CD14-positive monocyte (primary cell): ENCODE data around the gene CXorf49. TPM values are rescaled to one million over a fixed set of nuclear protein-coding genes. Genes with fewer than 3 reads are reported as not detected.
"Not testable (repeated sequence)": the region's sequence is repeated elsewhere in the genome, so short reads cannot be mapped to it uniquely, and the experiment has no call there.

Experiments used
- DNase-seq, 3 donors: peaks; one replicate each; pipeline ENCODE4 v3.0.0-alpha.2; 2011 to 2022
- H2AFZ ChIP-seq: 2 replicates; pipeline ENCODE4 v1.6.0; 2012; ENCODE audit warnings: mild to moderate bottlenecking, low read depth, low read length, inconsistent platforms; ENCODE audit not compliant: insufficient read depth, poor library complexity, severe bottlenecking
- H3K27ac ChIP-seq, 2 donors: 1 replicate in 1 of 2; 2 replicates in 1 of 2; pipeline ENCODE4 v1.5.1; 2012 to 2013; ENCODE audit warnings: low read length in 2 of 2, control low read depth in 1 of 2, inconsistent platforms in 1 of 2, low read depth in 1 of 2, mild to moderate bottlenecking in 1 of 2
- H3K27me3 ChIP-seq, 2 donors: one replicate each; pipeline versions ENCODE4 v1.6.0 to v1.6.1; 2011 to 2013; ENCODE audit warnings: low read length in 2 of 2; ENCODE audit not compliant: control insufficient read depth in 2 of 2, insufficient read depth in 2 of 2
- H3K36me3 ChIP-seq, 2 donors: replicated peaks in 1 of 2; 1 replicate in 1 of 2; 2 replicates in 1 of 2; pipeline versions ENCODE4 v1.5.1 to v1.6.1; 2012 to 2013; ENCODE audit warnings: low read length in 2 of 2, control low read depth in 1 of 2, inconsistent platforms in 1 of 2, mild to moderate bottlenecking in 1 of 2; ENCODE audit not compliant: insufficient read depth in 2 of 2, control insufficient read depth in 1 of 2
- H3K4me1 ChIP-seq, 2 donors: 1 replicate in 1 of 2; 2 replicates in 1 of 2; pipeline versions ENCODE4 v1.5.1 to v1.6.1; 2012 to 2013; ENCODE audit warnings: low read length in 2 of 2, control low read depth in 1 of 2, inconsistent platforms in 1 of 2, mild to moderate bottlenecking in 1 of 2, moderate library complexity in 1 of 2; ENCODE audit not compliant: insufficient read depth in 2 of 2, control insufficient read depth in 1 of 2
- H3K4me2 ChIP-seq: replicated peaks from 2 replicates; pipeline ENCODE3; 2012; ENCODE audit warnings: low read length, moderate library complexity, mild to moderate bottlenecking; ENCODE audit not compliant: poor library complexity, severe bottlenecking; ENCODE audit errors: extremely low read depth
- H3K4me3 ChIP-seq, 3 experiments: fragments of 200-600 bp in 1 of 3; sonication (generic) in 1 of 3; replicated peaks in 1 of 3; 1 replicate in 2 of 3; 2 replicates in 1 of 3; pipeline ENCODE4 v1.5.1; 2011 to 2013; ENCODE audit warnings: low read length in 3 of 3, mild to moderate bottlenecking in 3 of 3, control low read depth in 2 of 3, low read depth in 2 of 3, inconsistent platforms in 1 of 3, moderate library complexity in 1 of 3
- H3K79me2 ChIP-seq: 2 replicates; pipeline ENCODE4 v1.6.0; 2012; ENCODE audit warnings: mild to moderate bottlenecking, control low read depth, inconsistent platforms, low read length, moderate library complexity; ENCODE audit not compliant: insufficient read depth
- H3K9ac ChIP-seq: 2 replicates; pipeline ENCODE4 v1.6.0; 2017; ENCODE audit warnings: low read length, mild to moderate bottlenecking; ENCODE audit not compliant: insufficient read depth, poor library complexity, severe bottlenecking
- H3K9me3 ChIP-seq, 2 donors: replicated peaks in 1 of 2; 1 replicate in 1 of 2; 2 replicates in 1 of 2; pipeline versions ENCODE4 v1.5.1 to v1.6.1; 2012 to 2013; ENCODE audit warnings: low read length in 2 of 2, control low read depth in 1 of 2; ENCODE audit not compliant: control insufficient read depth in 1 of 2, insufficient read depth in 1 of 2
- H4K20me1 ChIP-seq: 2 replicates; pipeline ENCODE4 v1.6.0; 2012; ENCODE audit warnings: mild to moderate bottlenecking, low read length, control low read depth, moderate library complexity; ENCODE audit not compliant: insufficient read depth
- H3K27ac Mint-ChIP-seq, 7 donors: one replicate each; pipeline ENCODE4 v1.8.0; 2020; ENCODE audit warnings: mild to moderate bottlenecking in 7 of 7, mixed read lengths in 7 of 7, moderate library complexity in 6 of 7, inconsistent platforms in 2 of 7
- H3K27me3 Mint-ChIP-seq, 3 donors: one replicate each; pipeline ENCODE4 v1.8.0; 2021 to 2022; ENCODE audit warnings: low read depth in 3 of 3, mild to moderate bottlenecking in 3 of 3, mixed read lengths in 3 of 3, moderate library complexity in 3 of 3, inconsistent platforms in 1 of 3
- H3K36me3 Mint-ChIP-seq, 2 donors: one replicate each; pipeline ENCODE4 v1.8.0; 2020; ENCODE audit warnings: mixed read lengths in 2 of 2, inconsistent platforms in 1 of 2, mild to moderate bottlenecking in 1 of 2
- H3K4me1 Mint-ChIP-seq: one replicate; pipeline ENCODE4 v1.8.0; 2020; ENCODE audit warnings: mild to moderate bottlenecking, mixed read lengths
- H3K4me3 Mint-ChIP-seq, 2 donors: one replicate each; pipeline ENCODE4 v1.8.0; 2020; ENCODE audit warnings: mild to moderate bottlenecking in 2 of 2, mixed read lengths in 2 of 2, moderate library complexity in 1 of 2
- H3K9me3 Mint-ChIP-seq, 7 donors: one replicate each; pipeline ENCODE4 v1.8.0; 2020 to 2022; ENCODE audit warnings: mixed read lengths in 7 of 7, mild to moderate bottlenecking in 6 of 7, moderate library complexity in 6 of 7, inconsistent platforms in 2 of 7
- WGBS: methylation state at CpG from one replicate; pipeline ENCODE4 v1.1.5; 2013; ENCODE audit warnings: missing lambda C conversion rate; ENCODE audit not compliant: insufficient coverage; 5-methylcytosine and 5-hydroxymethylcytosine counted together
- intact Hi-C, 2 donors: fragments of 100-400 bp; cut with micrococcal nuclease; formaldehyde crosslinking; loops; one replicate each; pipeline versions ENCODE4 v1.15.0 to v1.15.1; 2023
- polyA plus RNA-seq, 3 donors: library from polyadenylated mRNA; depleted of rRNA in 1 of 3; unstranded in 2 of 3; stranded (reverse) in 1 of 3; fragments of 300-500 nt in 2 of 3; fragments of >200 nt in 1 of 3; fragmentation: Illumina TruSeq in 2 of 3; gene quantifications; 1 replicate in 2 of 3; 2 replicates in 1 of 3; pipeline ENCODE4 v1.2.3, GENCODE V29; 2012 to 2021

Gene CXorf49
- polyA plus RNA-seq, 3 donors = not detected

DNA sequence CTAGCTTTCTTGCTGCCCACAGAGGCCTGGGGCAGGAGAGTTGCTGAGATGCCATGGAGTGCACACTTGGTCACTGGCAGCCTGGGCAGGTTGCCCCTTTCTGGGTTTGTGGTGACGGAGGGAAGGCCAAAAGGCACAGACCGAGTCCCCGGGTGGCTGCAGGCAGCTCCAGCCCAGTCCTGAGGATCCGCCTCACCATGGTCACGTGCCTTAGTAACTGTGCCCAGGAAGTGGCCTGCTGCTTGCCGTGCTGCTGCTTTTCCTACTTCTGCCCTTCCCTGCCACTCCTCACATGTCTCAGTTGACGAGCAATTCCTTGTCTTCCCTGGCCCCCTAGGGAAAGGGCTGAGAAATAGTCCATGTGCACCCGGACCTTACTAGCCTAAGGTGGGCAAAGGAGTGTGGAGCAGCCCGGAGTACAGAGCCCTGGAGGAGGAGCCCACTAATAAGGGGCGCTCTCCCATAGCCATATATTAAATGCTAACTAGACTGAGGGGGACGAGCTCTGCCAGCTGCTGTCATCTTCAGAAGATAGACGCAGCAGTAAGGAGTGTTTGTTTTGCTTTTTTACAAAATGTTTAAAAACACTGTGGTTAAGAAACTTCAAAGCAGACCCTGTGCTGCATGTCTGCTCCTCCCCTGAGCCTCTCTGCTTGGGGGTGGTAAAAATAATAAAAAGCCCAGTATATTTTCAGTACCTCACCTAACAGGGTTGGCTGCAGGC lies 19.6 kb downstream of the CXorf49 start:
- H3K79me2 ChIP-seq, H3K9ac ChIP-seq, H3K4me3 Mint-ChIP-seq, H3K9me3 Mint-ChIP-seq, H3K9me3 ChIP-seq, H2AFZ ChIP-seq, H3K27ac ChIP-seq, H3K27me3 Mint-ChIP-seq, H3K4me2 ChIP-seq, H3K27me3 ChIP-seq, intact Hi-C loops, DNase-seq, H3K36me3 Mint-ChIP-seq, H4K20me1 ChIP-seq, H3K4me1 ChIP-seq, H3K4me3 ChIP-seq, H3K27ac Mint-ChIP-seq, H3K4me1 Mint-ChIP-seq, H3K36me3 ChIP-seq: not testable (repeated sequence)
- no CpG with 5 or more reads among the region's 12 CpGs for WGBS

DNA sequence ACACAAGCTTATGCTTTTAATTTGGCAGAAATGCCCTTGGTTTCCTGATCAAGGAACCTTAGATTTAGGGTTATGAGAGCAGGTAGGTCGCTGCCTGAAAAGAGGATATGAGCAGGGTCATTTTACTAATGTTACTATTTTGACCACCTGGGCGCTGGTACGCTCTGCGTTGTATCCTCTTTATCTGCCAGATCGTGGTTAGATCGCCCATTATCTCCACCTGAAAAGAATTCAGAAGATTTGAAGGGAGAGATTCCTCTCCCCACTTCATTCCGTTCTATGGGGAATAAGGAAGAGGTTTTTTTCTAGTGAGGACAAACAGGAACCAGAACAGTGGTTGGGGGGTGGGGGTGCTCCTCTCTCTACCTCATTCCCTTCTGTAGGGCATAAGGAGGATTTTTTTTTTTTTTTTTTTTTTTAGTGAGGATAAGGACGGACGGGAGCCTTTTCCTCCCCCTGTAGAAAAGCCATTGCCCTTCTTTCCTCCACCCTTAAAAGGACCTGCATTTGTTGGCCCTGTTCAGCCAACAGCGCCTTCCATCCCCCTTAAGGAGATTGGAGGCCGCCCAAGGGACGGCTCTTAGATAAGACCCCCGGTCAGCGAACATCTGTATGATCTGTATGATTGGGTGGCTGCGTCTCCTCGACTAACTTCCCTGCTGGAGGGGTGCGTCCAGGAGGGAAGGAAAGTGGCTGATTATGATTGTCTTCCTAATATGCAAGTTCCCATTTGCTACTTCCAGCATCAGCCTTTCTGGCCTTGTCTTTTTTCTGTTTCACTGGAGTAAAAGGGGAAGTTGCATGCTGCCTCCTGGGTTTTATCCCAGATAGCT lies 20.4 kb downstream of the CXorf49 start:
- H3K4me3 Mint-ChIP-seq, DNase-seq, H4K20me1 ChIP-seq, H3K9ac ChIP-seq, H3K27ac ChIP-seq, H2AFZ ChIP-seq, H3K9me3 ChIP-seq, H3K4me3 ChIP-seq, H3K27ac Mint-ChIP-seq, H3K27me3 Mint-ChIP-seq, H3K27me3 ChIP-seq, intact Hi-C loops, H3K4me1 Mint-ChIP-seq, H3K79me2 ChIP-seq, H3K36me3 Mint-ChIP-seq, H3K4me1 ChIP-seq, H3K4me2 ChIP-seq, H3K36me3 ChIP-seq, H3K9me3 Mint-ChIP-seq: not testable (repeated sequence)
- no CpG with 5 or more reads among the region's 17 CpGs for WGBS

DNA sequence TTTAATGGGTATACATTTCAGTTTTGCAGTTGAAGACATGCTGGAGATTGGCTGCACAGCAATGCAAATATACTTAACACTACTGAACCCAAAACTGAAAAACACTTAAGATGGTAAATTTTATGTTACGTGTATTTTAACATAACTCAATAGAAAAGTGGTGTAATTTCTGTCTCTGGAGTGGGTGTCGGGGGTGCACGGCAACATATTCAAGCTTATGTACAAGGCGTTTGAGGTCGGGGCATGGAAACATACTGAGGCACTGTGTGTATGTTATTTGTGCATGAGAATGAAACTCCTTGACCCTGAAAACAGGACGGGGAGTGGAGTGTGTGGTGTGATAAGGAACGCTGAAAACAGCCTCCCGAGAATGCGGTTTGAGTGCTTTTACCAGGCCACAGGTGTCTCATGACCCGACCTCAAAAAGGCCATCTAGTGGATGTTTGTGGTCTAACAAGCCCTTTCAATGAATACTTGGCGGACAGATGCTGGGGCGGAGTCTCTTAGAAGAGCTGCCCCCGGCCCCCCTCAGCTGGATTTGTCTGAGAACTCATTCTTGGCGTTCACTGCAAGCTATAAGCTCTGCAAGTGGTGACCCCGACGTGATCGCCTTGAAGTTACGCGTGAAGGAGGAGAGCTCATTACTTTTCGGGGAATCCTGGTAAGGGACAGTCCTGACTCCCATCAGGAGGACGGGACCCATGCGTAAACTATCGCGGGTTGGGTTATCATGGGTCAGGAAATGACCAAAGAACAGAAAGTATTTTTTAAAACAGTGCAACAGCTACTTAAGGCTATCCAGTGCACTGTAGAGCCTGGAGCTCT lies 21.2 kb downstream of the CXorf49 start:
- H2AFZ ChIP-seq, H3K79me2 ChIP-seq, H3K27ac ChIP-seq, H3K4me1 ChIP-seq, H3K9ac ChIP-seq, H3K27me3 Mint-ChIP-seq, H3K36me3 ChIP-seq, H4K20me1 ChIP-seq, H3K9me3 Mint-ChIP-seq, H3K36me3 Mint-ChIP-seq, H3K4me3 ChIP-seq, DNase-seq, H3K27me3 ChIP-seq, H3K27ac Mint-ChIP-seq, H3K4me2 ChIP-seq, H3K4me1 Mint-ChIP-seq, H3K4me3 Mint-ChIP-seq, intact Hi-C loops, H3K9me3 ChIP-seq: not testable (repeated sequence)
- no CpG with 5 or more reads among the region's 24 CpGs for WGBS
